Stimulated activated CD4-positive, alpha-beta T cell treated with anti-CD3 and anti-CD28 coated beads, Interleukin-15, amount 100 ng/mL, for 1 hour (primary cell): ENCODE data around the gene SLC17A2.

Experiments
- DNase-seq, 2 donors: peaks; one replicate each; pipeline ENCODE4 v3.0.0-alpha.2; 2020; ENCODE audit warnings: low read depth in 1 of 2, low spot score in 1 of 2

Gene SLC17A2

GRCh38 chr6:25921525-25922203 is 8.8 kb downstream of the SLC17A2 start:
- no peak for DNase-seq

DNA sequence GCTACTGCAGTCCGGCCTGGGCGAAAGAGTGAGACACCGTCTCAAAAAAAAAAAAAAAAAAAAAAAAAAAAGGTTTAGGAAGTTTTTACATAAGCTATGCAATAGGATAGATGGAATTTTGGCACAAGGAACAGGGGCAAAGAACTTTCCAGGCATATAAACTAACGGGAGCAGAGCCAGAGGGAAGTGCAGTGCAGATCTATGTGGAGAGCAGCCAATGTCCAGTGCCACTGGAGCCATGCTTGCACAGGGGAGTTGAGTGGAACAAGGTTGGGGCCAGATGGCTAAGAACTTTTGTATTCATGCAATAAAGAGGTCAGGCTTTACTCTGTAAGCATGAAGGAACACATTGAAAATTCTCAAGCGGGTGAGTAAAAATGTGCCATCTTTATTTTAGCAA is 10.8 kb downstream of the SLC17A2 start:
- no peak for DNase-seq

- DNase-seq: no peak
Measured at GRCh38 chr6:25918083-25918683, 12.3 kb downstream of the SLC17A2 start.

DNA sequence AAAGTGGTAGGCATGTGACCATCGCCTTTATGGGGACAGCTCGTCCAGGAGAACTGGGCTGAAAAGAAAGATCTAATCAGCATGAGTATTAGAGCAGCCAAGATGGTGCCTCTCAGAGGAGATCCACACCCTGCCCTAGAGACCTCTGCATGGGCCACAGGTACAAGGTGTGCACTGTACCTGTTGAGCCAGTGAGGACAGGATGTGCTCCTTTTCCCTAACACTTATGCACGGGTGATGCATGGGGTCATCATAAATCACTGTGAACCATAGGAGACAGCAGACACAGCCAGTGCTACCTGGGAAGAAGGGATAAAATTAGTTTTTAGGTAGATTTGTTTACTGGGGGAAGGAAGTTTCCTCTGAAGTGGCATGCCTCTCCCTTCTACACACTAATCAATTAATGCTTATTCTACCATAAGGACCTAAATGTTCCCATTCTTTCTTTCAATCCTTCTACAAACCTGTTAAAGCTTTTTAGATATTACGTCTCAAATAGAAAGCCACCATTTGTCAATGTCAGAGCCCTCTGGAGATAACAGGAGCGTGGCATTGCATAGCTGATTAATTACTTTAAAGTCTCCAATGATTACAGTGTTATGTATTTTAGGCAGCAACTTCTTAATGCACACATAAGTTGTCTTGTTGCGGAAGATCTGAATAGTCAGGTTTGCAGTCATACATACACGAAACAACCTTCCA is 13.6 kb downstream of the SLC17A2 start:
- no peak for DNase-seq

GRCh38 chr6:25916330-25916729 is 14.2 kb downstream of the SLC17A2 start:
- DNase-seq: no peak

- DNase-seq: no peak
Measured at GRCh38 chr6:25913741-25914140, 16.8 kb downstream of the SLC17A2 start.

DNA sequence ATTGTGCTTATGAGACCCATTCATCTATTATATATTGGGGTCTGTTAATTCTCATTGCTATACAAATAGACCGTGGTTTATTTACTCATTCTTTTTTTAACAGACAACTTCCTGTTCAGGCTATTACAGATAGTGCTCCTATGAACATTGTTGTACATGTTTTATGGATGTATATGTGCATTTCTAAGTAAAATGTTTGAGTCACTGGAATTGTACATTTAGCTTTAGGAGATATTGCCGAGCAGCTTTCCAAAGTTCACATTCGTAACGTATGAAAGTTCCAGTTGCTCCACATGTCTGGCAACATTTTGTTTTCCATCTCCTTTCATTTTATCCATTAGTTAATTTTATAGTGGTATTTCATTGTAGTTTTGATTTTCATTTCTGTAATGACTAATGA is 19.1 kb downstream of the SLC17A2 start:
- DNase-seq: no peak

GRCh38 chr6:25907475-25908014 is 22.9 kb downstream of the SLC17A2 start:
- DNase-seq: no peak

DNA sequence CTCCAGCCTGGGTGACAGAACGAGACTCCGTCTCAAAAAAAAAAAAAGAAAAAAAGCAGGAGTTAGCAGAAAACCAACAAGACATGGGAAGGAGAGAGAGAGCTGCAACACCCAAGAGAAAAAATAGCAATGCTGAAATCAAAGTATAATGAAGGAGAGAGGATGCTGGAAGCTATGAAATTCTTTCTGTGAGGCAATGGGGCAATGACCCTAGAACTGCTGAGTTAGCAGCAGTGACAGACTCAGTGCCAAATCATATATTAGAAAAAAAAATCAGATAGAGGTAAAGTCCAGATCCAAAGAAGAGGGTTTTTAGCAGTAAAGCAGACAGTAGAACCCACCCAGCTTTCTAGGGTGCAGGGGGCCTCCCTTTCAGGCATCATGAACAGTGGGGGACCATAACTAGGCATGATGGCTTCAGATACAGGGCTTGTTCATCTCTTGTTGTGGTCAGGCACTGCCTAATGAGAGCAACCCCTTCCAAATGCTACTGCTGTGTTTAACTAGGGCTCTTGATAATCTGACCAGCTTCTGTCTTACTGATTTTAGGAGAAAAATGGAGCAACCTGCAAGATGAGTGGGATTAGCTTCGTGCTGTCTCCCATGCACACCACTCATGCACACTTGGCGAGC is 26.9 kb downstream of the SLC17A2 start:
- DNase-seq: no peak

DNA sequence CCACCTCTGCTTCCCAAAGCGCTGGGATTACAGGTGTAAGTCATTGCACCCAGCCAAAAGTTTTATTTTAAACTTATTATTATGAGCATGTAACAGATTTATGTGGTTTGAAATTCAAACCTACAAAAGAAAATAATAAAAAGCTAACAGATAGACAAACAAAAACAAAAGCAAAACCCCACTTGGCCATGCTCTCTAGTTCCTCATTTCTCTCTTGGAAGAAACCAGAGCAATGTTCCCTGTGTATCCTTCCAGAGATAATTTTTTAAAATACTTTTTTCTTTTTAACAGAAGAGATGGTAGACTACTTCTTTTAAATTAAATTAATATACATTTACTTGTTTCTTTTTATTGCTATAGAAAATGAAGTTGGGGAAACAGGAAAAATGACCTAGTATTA is 28.4 kb downstream of the SLC17A2 start:
- DNase-seq: no peak

GRCh38 chr6:25900843-25901242 is 29.6 kb downstream of the SLC17A2 start:
- no peak for DNase-seq

GRCh38 chr6:25899580-25900408 is 30.7 kb downstream of the SLC17A2 start:
- DNase-seq: no peak

DNA sequence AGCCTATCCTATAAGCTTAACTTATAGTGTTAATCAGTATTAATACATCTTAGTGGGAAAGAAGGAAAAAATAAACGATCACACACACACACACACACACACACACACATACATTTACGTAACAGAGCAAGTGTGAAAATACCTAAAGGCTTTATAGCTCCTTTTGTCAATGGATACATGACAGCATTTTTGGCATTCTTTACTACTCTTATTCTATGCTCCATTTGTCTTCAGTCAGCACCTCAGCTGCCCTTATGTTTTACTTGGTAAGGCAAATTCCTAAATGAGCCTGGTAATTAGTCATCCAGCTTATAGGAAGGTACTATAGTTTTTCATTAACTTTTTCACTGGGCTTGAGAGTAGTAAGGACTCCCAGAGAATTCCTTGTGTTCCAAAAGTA is 31.4 kb downstream of the SLC17A2 start:
- DNase-seq: no peak

DNA sequence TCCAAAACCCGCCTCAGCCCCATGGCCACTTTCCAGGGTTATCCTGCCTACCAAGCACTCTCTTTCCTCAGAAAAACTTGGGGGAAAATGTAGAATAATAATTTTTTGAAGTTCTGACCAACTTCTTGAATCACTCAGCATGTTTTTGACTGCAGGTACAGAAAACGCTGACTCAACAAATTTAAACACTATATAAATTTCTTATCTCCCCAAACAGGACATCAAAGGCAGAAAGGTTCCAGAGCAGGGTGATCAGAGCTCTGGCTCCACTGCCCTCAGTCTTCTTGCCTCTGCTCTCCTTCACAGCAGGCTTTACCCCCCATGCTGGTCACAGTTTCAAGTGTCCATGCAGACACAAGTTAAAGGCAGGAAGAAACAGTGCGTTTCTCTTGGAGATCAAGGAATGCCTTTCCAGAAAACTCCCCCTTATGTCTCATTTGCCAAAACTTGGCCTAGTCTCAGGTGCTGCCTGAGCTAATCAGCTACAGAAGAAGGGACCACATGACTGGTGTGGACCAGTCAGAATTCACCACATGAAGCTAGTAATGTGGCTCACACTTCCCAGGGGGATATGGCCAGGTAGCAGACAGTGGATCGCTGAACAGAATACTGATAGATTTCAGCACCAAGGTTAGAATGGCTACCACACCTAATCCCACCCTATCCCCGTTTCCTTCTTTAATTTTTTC is 32.1 kb downstream of the SLC17A2 start:
- no peak for DNase-seq

- DNase-seq: no peak
Measured at GRCh38 chr6:25896252-25896651, 34.2 kb downstream of the SLC17A2 start.

DNA sequence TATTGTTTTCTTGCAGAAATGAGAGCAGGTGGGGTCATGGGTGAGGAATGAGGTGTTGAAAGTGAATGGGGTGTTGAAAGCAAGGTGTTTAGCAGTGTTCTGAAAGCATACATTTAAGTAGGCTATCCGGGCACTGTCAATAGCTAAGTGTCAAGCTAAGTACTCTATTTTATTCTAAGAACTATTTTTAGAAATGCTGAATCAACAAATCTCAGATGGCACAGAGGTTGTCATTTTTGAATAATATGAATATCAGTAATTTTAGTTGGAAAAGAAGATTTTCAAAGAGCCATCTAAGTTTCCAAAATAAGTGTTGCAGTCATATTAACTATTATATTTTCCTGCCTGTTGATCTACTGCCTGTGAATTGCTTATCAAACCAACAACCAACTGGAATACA is 34.7 kb downstream of the SLC17A2 start:
- DNase-seq: no peak

DNA sequence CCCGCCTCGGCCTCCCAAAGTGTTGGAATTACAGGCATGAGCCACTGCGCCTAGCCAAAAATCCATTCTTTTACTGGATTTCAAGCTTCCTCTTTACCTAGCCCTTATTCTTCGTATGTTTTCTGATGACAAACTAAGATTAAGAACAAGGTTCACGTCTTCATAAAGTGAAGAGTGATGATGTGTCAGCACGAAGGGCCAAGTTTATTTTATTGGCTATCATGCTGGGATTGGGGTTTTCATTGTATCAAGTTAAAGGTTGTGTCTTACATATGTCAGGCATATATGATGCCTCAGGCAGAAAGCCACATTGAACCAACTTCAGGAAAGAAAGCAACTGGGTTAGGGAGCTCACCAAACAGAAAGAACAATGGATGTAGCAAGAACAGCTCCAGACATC is 36.7 kb downstream of the SLC17A2 start:
- DNase-seq: no peak

- DNase-seq: no peak
Measured at GRCh38 chr6:25892877-25893276, 37.6 kb downstream of the SLC17A2 start.

GRCh38 chr6:25889877-25890853 is 40.3 kb downstream of the SLC17A2 start:
- no peak for DNase-seq
